Measurements from ENCODE around the gene SLC9C2. TPM values are rescaled to one million over a fixed set of nuclear protein-coding genes. Genes with fewer than 3 reads are reported as not detected.

Gene SLC9C2
- total RNA-seq, 1 experiment from 2014 or later = not detected

GRCh38 chr1:173549813-173550212 lies 53.1 kb downstream of the SLC9C2 start:
- no peak overlapping the region for H3K4me3 Mint-ChIP-seq (ENCODE audit: unreplicated experiment)
- peaks cover 17% of the 10 kb centered on the region for H3K4me1 Mint-ChIP-seq (ENCODE audit: insufficient read depth, unreplicated experiment)
- ChIA-PET CTCF (interaction anchor here (1.0 kb wide), 1 partner anchor 29 kb away, joined by 3 read pairs; no protein-coding TSS in a partner anchor), POLR2A (interaction anchor here (0.7 to 1.4 kb wide), 3 partner anchors 11 to 17 kb away, joined by 3 read pairs; no protein-coding TSS in a partner anchor)
- intact Hi-C loops (cut with micrococcal nuclease) = no loop called here
- no TSS peak for BruUV-seq (replicated peaks)
- no peaks in the 10 kb centered on the region for H3K9me3 Mint-ChIP-seq (ENCODE audit: unreplicated experiment)
- no peak for TF ChIP-seq CTCF (IDR thresholded peaks at IDR 0.05; ENCODE audit: unreplicated experiment)
- no peaks in the 10 kb centered on the region for H3K36me3 Mint-ChIP-seq (ENCODE audit: insufficient read depth, unreplicated experiment)
- H3K27me3 Mint-ChIP-seq (ENCODE audit: insufficient read depth, unreplicated experiment) = no peaks in the 10 kb centered on the region
- no peak overlapping the region for H3K27ac Mint-ChIP-seq (ENCODE audit: low read depth, unreplicated experiment)
- DNase-seq (ENCODE audit: unreplicated experiment) = no peak

- Mint-ChIP-seq H3K9me3 (ENCODE audit: unreplicated experiment) (no peaks in the 10 kb centered on the region), H3K36me3 (ENCODE audit: insufficient read depth, unreplicated experiment) (no peaks in the 10 kb centered on the region), H3K4me3 (ENCODE audit: unreplicated experiment) (no peak overlapping the region), H3K27me3 (ENCODE audit: insufficient read depth, unreplicated experiment) (no peaks in the 10 kb centered on the region), H3K27ac (ENCODE audit: low read depth, unreplicated experiment) (no peak overlapping the region), H3K4me1 (ENCODE audit: insufficient read depth, unreplicated experiment) (peaks cover 9% of the 10 kb centered on the region)
- no TSS peak for BruUV-seq (replicated peaks)
- intact Hi-C loops (cut with micrococcal nuclease) = no loop called here
- ChIA-PET CTCF (interaction anchor here (0.6 kb wide), 2 partner anchors 8 to 36 kb away, joined by 3 read pairs; no protein-coding TSS in a partner anchor), POLR2A (interaction anchor here (0.6 to 1.7 kb wide), 3 partner anchors 12 to 694 kb away, joined by 4 to 6 read pairs (median 4); partner anchors contain the start of gene KLHL20)
- no peak for TF ChIP-seq CTCF (IDR thresholded peaks at IDR 0.05; ENCODE audit: unreplicated experiment)
- DNase-seq (ENCODE audit: unreplicated experiment) = no peak
Observed at GRCh38 chr1:173545688-173546087, 57.2 kb downstream of the SLC9C2 start.

- Mint-ChIP-seq H3K4me3 (ENCODE audit: unreplicated experiment) (no peak overlapping the region), H3K4me1 (ENCODE audit: insufficient read depth, unreplicated experiment) (no peaks in the 10 kb centered on the region), H3K9me3 (ENCODE audit: unreplicated experiment) (no peaks in the 10 kb centered on the region), H3K36me3 (ENCODE audit: insufficient read depth, unreplicated experiment) (no peaks in the 10 kb centered on the region), H3K27me3 (ENCODE audit: insufficient read depth, unreplicated experiment) (no peaks in the 10 kb centered on the region), H3K27ac (ENCODE audit: low read depth, unreplicated experiment) (no peak overlapping the region)
- ChIA-PET CTCF (interaction anchor here (0.6 to 1.2 kb wide), 4 partner anchors 30 to 116 kb away, joined by 3 to 5 read pairs (median 3); no protein-coding TSS in a partner anchor), POLR2A (interaction anchor here (1.2 to 2.9 kb wide), 3 partner anchors 15 to 179 kb away, joined by 3 to 15 read pairs (median 3); partner anchors contain the start of gene KLHL20)
- no TSS peak for BruUV-seq (replicated peaks)
- DNase-seq (ENCODE audit: unreplicated experiment) = no peak
- intact Hi-C loops (cut with micrococcal nuclease) = no loop called here
- no peak for TF ChIP-seq CTCF (IDR thresholded peaks at IDR 0.05; ENCODE audit: unreplicated experiment)
Observed at GRCh38 chr1:173536223-173536622, 66.6 kb downstream of the SLC9C2 start.

GRCh38 chr1:173532237-173532636 lies 70.6 kb downstream of the SLC9C2 start:
- peak; percentile 9 for DNase-seq (ENCODE audit: unreplicated experiment)
- POLR2A ChIA-PET = interaction anchor here (0.7 to 4.2 kb wide), 5 partner anchors 17 to 183 kb away, joined by 3 to 25 read pairs (median 7); partner anchors contain the start of genes KLHL20 and PRDX6
- BruUV-seq (replicated peaks) = no TSS peak

More at GRCh38 chr1:173532237-173532636, 70.6 kb downstream of the SLC9C2 start:
- CTCF ChIA-PET = interaction anchor here (0.9 kb wide), 1 partner anchor 101 kb away, joined by 3 read pairs; no protein-coding TSS in a partner anchor
- Mint-ChIP-seq H3K36me3 (ENCODE audit: insufficient read depth, unreplicated experiment) (no peaks in the 10 kb centered on the region), H3K27ac (ENCODE audit: low read depth, unreplicated experiment) (no peak overlapping the region), H3K9me3 (ENCODE audit: unreplicated experiment) (no peaks in the 10 kb centered on the region), H3K27me3 (ENCODE audit: insufficient read depth, unreplicated experiment) (no peaks in the 10 kb centered on the region), H3K4me3 (ENCODE audit: unreplicated experiment) (no peak overlapping the region), H3K4me1 (ENCODE audit: insufficient read depth, unreplicated experiment) (peaks cover 15% of the 10 kb centered on the region)
- intact Hi-C loops (cut with micrococcal nuclease) = no loop called here
- TF ChIP-seq CTCF (IDR thresholded peaks at IDR 0.05; ENCODE audit: unreplicated experiment) = no peak
